ENCODE data around the gene NACC2. TPM values are rescaled to one million over a fixed set of nuclear protein-coding genes. Genes with fewer than 3 reads are reported as not detected.

NACC2 gene
- total and polyA plus RNA-seq, 2 donors (not counting 3 experiments of a cell fraction or from before 2014, with no cell fraction given) = 15.8 to 27.1 TPM

DNA sequence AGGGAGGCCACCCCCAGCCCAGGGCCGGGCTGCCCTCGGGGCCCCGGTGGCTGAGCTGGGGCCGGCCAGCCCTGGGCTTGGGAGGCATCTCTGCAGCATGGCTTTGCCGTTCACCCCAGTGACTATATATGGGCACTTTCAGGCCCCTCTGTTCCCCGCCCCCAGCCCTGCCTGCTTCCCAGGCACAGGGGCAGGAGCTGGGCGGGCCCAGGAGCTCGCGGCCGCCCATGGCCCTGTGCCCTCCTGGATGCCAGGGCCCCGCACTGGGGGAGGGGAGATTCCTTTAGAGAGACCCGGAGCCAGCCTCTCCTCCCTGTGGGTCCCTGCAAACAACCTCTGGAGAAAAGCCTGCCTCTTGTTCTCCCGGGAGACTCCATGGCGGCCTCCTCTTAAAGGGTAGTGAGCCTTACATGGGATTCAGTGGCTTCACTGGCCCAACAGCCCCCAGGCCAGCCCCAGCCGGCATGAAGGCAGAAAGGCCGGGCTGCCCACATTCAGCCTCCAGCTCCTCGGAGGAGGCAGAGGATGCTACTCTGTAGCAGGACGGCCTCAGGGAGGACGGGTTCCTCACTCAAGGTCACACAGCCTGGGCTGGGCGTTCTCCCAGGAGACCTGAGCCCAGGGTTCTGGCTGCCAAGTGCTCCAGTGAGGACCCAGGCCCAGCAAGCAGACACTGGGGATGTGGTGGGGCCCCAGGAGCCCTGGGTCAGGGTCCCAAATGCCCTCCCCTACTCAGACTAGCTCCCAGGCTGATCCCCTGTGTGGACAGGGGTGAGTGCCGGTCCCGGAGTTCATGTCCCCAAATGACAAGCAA lies 4.1 kb downstream of the NACC2 start:
- FAIRE-seq (no peak), DNase-seq (ENCODE audit: low read depth, low spot score) (no peak)
- no peaks in the 10 kb centered on the region for H3K27me3 ChIP-seq (ENCODE audit: control insufficient read depth in 2 of 2, insufficient read depth in 2 of 2, low read length in 2 of 2)
- dilution Hi-C loops (cut with MboI; ENCODE audit: extremely low pct_ligation_motif_present, low sequenced_read_pairs) = no loop called here
- H3K4me3 ChIP-seq (replicated peaks in 1 of 3; ENCODE audit: insufficient read depth in 1 of 3, low read depth in 1 of 3, low read length in 3 of 3) = no peak overlapping the region
- TF ChIP-seq JUN (IDR thresholded peaks at IDR 0.05; ENCODE audit: borderline replicate concordance, insufficient read depth, insufficient read length, low read depth) (no peak), GATA2 (IDR thresholded peaks at IDR 0.05; ENCODE audit: insufficient read depth, insufficient read length, low read depth, low read length) (no peak), FOS (IDR thresholded peaks at IDR 0.05; ENCODE audit: borderline replicate concordance, insufficient read depth, low read length) (no peak), POLR2AphosphoS5 (IDR thresholded peaks at IDR 0.05; ENCODE audit: insufficient read depth, low read depth, low read length) (no peak), EZH2 (IDR thresholded peaks at IDR 0.05; ENCODE audit: borderline replicate concordance, low read depth, low read length, severe bottlenecking) (no peak), MYC (IDR thresholded peaks at IDR 0.05; ENCODE audit: low read depth, low read length) (no peak), POLR2A (IDR thresholded peaks at IDR 0.05; ENCODE audit: low read depth, low read length) (no peak), MAX (IDR thresholded peaks at IDR 0.05; ENCODE audit: insufficient read depth, insufficient read length) (no peak)
- TF ChIP-seq, protein P1, sequence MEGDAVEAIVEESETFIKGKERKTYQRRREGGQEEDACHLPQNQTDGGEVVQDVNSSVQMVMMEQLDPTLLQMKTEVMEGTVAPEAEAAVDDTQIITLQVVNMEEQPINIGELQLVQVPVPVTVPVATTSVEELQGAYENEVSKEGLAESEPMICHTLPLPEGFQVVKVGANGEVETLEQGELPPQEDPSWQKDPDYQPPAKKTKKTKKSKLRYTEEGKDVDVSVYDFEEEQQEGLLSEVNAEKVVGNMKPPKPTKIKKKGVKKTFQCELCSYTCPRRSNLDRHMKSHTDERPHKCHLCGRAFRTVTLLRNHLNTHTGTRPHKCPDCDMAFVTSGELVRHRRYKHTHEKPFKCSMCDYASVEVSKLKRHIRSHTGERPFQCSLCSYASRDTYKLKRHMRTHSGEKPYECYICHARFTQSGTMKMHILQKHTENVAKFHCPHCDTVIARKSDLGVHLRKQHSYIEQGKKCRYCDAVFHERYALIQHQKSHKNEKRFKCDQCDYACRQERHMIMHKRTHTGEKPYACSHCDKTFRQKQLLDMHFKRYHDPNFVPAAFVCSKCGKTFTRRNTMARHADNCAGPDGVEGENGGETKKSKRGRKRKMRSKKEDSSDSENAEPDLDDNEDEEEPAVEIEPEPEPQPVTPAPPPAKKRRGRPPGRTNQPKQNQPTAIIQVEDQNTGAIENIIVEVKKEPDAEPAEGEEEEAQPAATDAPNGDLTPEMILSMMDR (IDR thresholded peaks at IDR 0.05; ENCODE audit: extremely low read depth in 1 of 2, insufficient read depth in 1 of 2, low read depth in 1 of 2, low read length in 2 of 2) = no peak
- H3K79me2 ChIP-seq (ENCODE audit: control insufficient read depth, insufficient read depth, low read length) = peaks cover 85% of the 10 kb centered on the region
- intact Hi-C loops (cut with micrococcal nuclease) = loop anchor here (1.0 to 5.0 kb wide), 2 partner anchors 27 to 1649 kb away; partner anchors contain the start of gene TMEM250
- H3K4me2 ChIP-seq (ENCODE audit: insufficient read depth, low read length) = no peak overlapping the region
- H3K9me3 ChIP-seq (replicated peaks; ENCODE audit: control insufficient read depth, insufficient read depth, low read length) = no peaks in the 10 kb centered on the region
- H2AFZ ChIP-seq (ENCODE audit: low read depth, low read length) = no peak overlapping the region
- BruUV-seq (replicated peaks) = no TSS peak
- H3K4me1 ChIP-seq (ENCODE audit: control insufficient read depth, extremely low read depth, insufficient read depth, low read length) = peaks cover 23% of the 10 kb centered on the region
- no peaks in the 10 kb centered on the region for H3K36me3 ChIP-seq (ENCODE audit: control insufficient read depth in 2 of 2, extremely low read depth in 1 of 2, insufficient read depth in 2 of 2, low read length in 2 of 2)
- no peaks in the 10 kb centered on the region for H3K9me1 ChIP-seq (replicated peaks; ENCODE audit: control insufficient read depth, extremely low read depth, insufficient read depth, low read length)
- ChIA-PET POLR2A (no interaction called here), CTCF (interaction anchor here (0.7 to 4.4 kb wide), 13 partner anchors 9 to 130 kb away, joined by 3 to 148 read pairs (median 6); partner anchors contain the start of genes TMEM250 and UBAC1)
- no peak overlapping the region for H3K27ac ChIP-seq (ENCODE audit: insufficient read depth, low read depth, low read length)
- no peaks in the 10 kb centered on the region for H4K20me1 ChIP-seq (replicated peaks; ENCODE audit: control insufficient read depth, extremely low read depth, insufficient read depth, low read length)
- H3K9ac ChIP-seq (replicated peaks; ENCODE audit: extremely low read depth, insufficient read depth, low read length) = no peak overlapping the region
